ENCODE measurements around the gene FH.

Gene FH

GRCh38 chr1:241519308-241520079 is at the start of gene FH:
Gene FH (minus strand): TSS chr1:241519755. CDS start chr1:241519722, 33 bp downstream.
- Histone ChIP-seq H3K36me3 (no peaks in the 10 kb centered on the region), H3K27me3 (peaks cover 35% of the 10 kb centered on the region), H3K4me1 (ENCODE audit: control insufficient read depth in 1 of 2, insufficient read depth in 1 of 2, low read depth in 1 of 2, low read length in 1 of 2) (peaks cover 17 to 19% of the 10 kb centered on the region in 2 experiments), H3K27ac (peak within 1 kb of the TSS; percentile 68), H3K9me3 (no peaks in the 10 kb centered on the region), H3K4me3 (ENCODE audit: low read depth in 1 of 2, low read length in 1 of 2) (peak within 1 kb of the TSS; percentile 71 to 84)
- TF ChIP-seq CTCF (IDR thresholded peaks at IDR 0.05) = no peak

GRCh38 chr1:241560849-241561187 is 41.3 kb upstream of the FH start:
- H3K27me3 ChIP-seq = no peaks in the 10 kb centered on the region
- peak overlapping the region; percentile 13 to 24 for H3K4me3 ChIP-seq (ENCODE audit: low read depth in 1 of 2, low read length in 1 of 2)
- H3K27ac ChIP-seq = peak overlapping the region; percentile 79
- H3K36me3 ChIP-seq = no peaks in the 10 kb centered on the region
- TF ChIP-seq CTCF (IDR thresholded peaks at IDR 0.05) = no peak
- peaks cover 26 to 51% of the 10 kb centered on the region in 2 experiments for H3K4me1 ChIP-seq (ENCODE audit: control insufficient read depth in 1 of 2, insufficient read depth in 1 of 2, low read depth in 1 of 2, low read length in 1 of 2)
- H3K9me3 ChIP-seq = no peaks in the 10 kb centered on the region

- TF ChIP-seq CTCF (IDR thresholded peaks at IDR 0.05) = no peak
- no peaks in the 10 kb centered on the region for H3K9me3 ChIP-seq
- H3K27ac ChIP-seq = peak overlapping the region; percentile 79
- H3K4me1 ChIP-seq (ENCODE audit: control insufficient read depth in 1 of 2, insufficient read depth in 1 of 2, low read depth in 1 of 2, low read length in 1 of 2) = peaks cover 26 to 51% of the 10 kb centered on the region in 2 experiments
- H3K4me3 ChIP-seq (ENCODE audit: low read depth in 1 of 2, low read length in 1 of 2) = peak overlapping the region; percentile 17 to 24
- no peaks in the 10 kb centered on the region for H3K36me3 ChIP-seq
- no peaks in the 10 kb centered on the region for H3K27me3 ChIP-seq
Observed at GRCh38 chr1:241560146-241560848, 40.7 kb upstream of the FH start.

GRCh38 chr1:241557551-241558193 is 38.1 kb upstream of the FH start:
- TF ChIP-seq CTCF (IDR thresholded peaks at IDR 0.05) = no peak
- Histone ChIP-seq H3K4me3 (ENCODE audit: low read depth in 1 of 2, low read length in 1 of 2) (no peak overlapping the region), H3K9me3 (no peaks in the 10 kb centered on the region)

GRCh38 chr1:241557031-241557430 is 37.5 kb upstream of the FH start:
- Histone ChIP-seq H3K27ac (no peak overlapping the region), H3K27me3 (no peaks in the 10 kb centered on the region), H3K4me3 (ENCODE audit: low read depth in 1 of 2, low read length in 1 of 2) (no peak overlapping the region), H3K4me1 (ENCODE audit: control insufficient read depth in 1 of 2, insufficient read depth in 1 of 2, low read depth in 1 of 2, low read length in 1 of 2) (peaks cover 41 to 70% of the 10 kb centered on the region in 2 experiments), H3K9me3 (no peaks in the 10 kb centered on the region), H3K36me3 (no peaks in the 10 kb centered on the region)
- TF ChIP-seq CTCF (IDR thresholded peaks at IDR 0.05) = no peak

More at GRCh38 chr1:241557551-241558193, 38.1 kb upstream of the FH start:
- Histone ChIP-seq H3K4me1 (ENCODE audit: control insufficient read depth in 1 of 2, insufficient read depth in 1 of 2, low read depth in 1 of 2, low read length in 1 of 2) (peaks cover 34 to 70% of the 10 kb centered on the region in 2 experiments), H3K27me3 (no peaks in the 10 kb centered on the region), H3K36me3 (no peaks in the 10 kb centered on the region), H3K27ac (no peak overlapping the region)
